GM18508 (cell line): ENCODE measurements around the gene COMMD3.
"Not testable (repeated sequence)": the region's sequence is repeated elsewhere in the genome, so short reads cannot be mapped to it uniquely, and the experiment has no call there.

Experiments
- ATAC-seq: cut with Tn5 transposase; IDR thresholded peaks from one replicate; pipeline ENCODE4 v1.9.1; 2021; ENCODE audit warnings: moderate number of reproducible peaks; ENCODE audit not compliant: insufficient read depth, unreplicated experiment

COMMD3 gene

GRCh38 chr10:22335173-22335933 is 19.2 kb downstream of the COMMD3 start:
- no peak for ATAC-seq

- no peak for ATAC-seq
These were observed 22.2 kb downstream of the COMMD3 start for GRCh38 chr10:22338185-22338900.

GRCh38 chr10:22338931-22339330 is 22.7 kb downstream of the COMMD3 start:
- no peak for ATAC-seq

- no peak for ATAC-seq
These were observed 23.7 kb downstream of the COMMD3 start for GRCh38 chr10:22339761-22340328.

GRCh38 chr10:22340329-22341189 is 24.4 kb downstream of the COMMD3 start:
- ATAC-seq = no peak

GRCh38 chr10:22341190-22341925 is 25.2 kb downstream of the COMMD3 start:
- no peak for ATAC-seq

- ATAC-seq = no peak
These were observed 25.7 kb downstream of the COMMD3 start for GRCh38 chr10:22341926-22342196.

GRCh38 chr10:22342421-22342820 is 26.2 kb downstream of the COMMD3 start:
- no peak for ATAC-seq

- ATAC-seq = no peak
These were observed 27.5 kb downstream of the COMMD3 start for GRCh38 chr10:22343731-22344130.

- ATAC-seq = no peak
These were observed 28.1 kb downstream of the COMMD3 start for GRCh38 chr10:22344249-22344648.

GRCh38 chr10:22344781-22345300 is 28.7 kb downstream of the COMMD3 start:
- no peak for ATAC-seq

GRCh38 chr10:22345301-22346095 is 29.3 kb downstream of the COMMD3 start, which contains the start of gene SPAG6:
SPAG6 (plus strand) TSS chr10:22345496; CDS start chr10:22345612, 116 bp downstream.
- no peak for ATAC-seq

GRCh38 chr10:22346096-22346661 is 30.0 kb downstream of the COMMD3 start:
- ATAC-seq = no peak

- no peak for ATAC-seq
These were observed 33.6 kb downstream of the COMMD3 start for GRCh38 chr10:22349755-22350154.

GRCh38 chr10:22351131-22351703 is 35.0 kb downstream of the COMMD3 start:
- no peak for ATAC-seq

GRCh38 chr10:22356324-22356873 is 40.2 kb downstream of the COMMD3 start:
- ATAC-seq = no peak

GRCh38 chr10:22357770-22358169 is 41.6 kb downstream of the COMMD3 start:
- ATAC-seq = not testable (repeated sequence)

GRCh38 chr10:22363305-22363704 is 47.1 kb downstream of the COMMD3 start:
- ATAC-seq = no peak
